GM19240 (cell line): ENCODE measurements around the gene SPRED2.

ENCODE experiments used
- DNase-seq: peaks from one replicate; pipeline ENCODE4 v3.0.0; 2011; ENCODE audit warnings: low spot score; ENCODE audit not compliant: insufficient read length

SPRED2 gene

GRCh38 chr2:65415091-65415490 is 17.3 kb downstream of the SPRED2 start:
- DNase-seq, result no peak

DNA sequence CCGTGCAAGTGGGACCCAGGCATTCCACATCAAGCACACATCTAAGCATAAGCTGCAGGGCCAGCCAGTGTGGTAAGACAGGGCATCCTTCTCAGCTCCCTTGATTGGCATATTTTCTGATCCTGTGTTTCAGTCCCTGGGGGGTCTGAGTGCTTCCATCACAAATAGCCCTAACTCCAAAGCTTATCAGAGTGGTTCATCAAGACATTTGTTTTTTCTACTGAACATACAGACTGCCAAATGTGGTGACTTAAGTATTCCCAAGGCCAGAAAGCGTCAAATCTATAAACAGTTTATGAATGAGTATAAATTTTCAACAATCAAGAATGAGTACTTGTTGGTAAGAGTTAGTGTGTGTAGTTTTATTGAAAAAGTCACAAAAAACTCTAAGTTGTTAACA is 18.8 kb downstream of the SPRED2 start:
- DNase-seq, result no peak

DNA sequence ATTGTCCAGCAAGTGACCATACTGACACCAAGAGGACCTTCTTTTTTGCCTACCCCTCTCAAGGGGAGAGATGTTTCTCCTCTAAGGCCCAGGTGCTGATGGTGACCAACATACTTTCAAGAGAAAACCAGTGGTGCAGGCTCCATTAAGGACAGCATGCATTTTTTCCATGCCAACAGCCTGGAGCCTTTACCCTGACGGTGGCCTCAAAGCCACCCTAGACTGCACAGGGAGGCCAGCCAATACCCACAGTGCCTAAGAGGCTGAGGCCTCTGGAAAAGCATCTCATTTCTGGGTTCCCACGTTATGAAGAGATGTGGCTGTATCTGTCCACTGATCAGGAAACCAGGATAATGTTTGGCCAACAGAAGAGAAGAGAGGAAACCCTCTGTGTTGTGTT is 19.3 kb downstream of the SPRED2 start:
- no peak for DNase-seq

GRCh38 chr2:65411056-65411795 is 21.2 kb downstream of the SPRED2 start:
- DNase-seq, result no peak

DNA sequence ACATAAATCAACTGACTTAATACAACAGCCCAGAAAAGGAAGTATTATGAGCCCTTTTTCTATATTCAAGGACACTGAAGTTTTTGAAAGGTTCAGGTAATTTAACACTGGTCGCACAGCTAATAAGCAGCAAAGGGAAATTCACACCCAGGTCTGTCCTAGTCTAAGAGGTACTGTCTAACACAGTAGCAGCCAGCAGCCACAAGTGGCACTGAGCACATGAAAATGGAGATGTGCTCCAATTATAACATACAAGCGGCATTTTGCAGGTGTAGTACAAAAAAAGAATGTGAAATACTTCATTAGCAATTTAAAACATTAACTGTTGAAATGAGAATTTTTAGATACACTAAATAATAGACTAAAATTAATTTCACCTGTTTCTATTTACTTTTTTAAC is 23.4 kb downstream of the SPRED2 start:
- DNase-seq, result no peak

DNA sequence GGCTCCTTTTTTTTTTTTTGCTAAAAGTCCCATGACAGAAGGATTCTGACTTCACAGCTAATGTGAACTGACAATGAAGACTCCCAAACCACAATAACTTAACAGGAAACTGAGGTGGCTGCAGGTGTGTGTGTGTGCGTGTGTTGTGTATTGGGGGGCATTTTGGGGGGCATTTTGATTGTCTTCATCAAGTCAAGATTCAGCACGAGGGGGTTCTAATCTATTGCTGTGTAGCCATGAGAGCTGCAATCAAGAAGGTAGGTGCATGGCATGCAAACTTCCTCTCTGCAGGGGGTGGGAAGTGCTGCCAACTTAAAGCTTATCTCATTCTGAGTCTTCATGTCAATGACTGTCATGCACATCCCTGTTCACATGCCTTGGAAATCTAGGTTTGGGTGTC is 25.2 kb downstream of the SPRED2 start:
- no peak for DNase-seq

- no peak for DNase-seq
Observed at GRCh38 chr2:65404988-65405697, 27.3 kb downstream of the SPRED2 start.

- DNase-seq, result no peak
Observed at GRCh38 chr2:65403529-65403915, 28.9 kb downstream of the SPRED2 start.

DNA sequence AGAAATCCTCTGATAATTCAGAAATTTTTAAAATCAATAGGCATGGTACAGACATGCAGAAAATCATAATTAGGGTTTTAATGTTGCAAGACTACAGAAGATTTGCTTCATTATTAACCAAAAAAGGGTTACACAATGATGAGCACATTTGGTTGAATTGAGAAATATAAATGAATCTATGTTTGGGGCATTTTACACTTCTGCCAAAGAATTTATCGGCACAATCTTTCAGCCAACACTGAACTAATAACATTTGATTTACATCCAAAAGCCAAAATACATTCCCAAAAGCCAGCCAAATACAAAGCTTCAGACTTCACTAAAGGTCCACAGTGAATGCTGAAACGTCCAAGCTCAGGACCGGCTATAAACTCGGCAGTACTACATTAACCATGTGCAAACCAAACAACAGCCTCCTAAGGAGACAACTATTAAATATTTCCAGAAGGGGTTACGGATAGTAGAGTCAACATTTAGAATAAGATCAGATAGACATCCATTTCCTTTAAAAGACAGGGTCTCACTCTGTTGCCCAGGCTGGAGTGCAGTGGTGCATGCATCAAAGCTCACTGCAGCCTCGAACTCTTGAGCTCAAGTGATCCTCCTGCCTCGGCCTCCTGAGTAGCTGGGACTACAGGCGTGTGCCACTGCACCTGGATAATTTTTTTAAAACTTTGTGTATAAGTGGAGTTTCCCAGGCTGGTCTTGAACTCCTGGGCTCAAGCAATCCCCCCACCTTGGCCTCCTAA is 29.4 kb downstream of the SPRED2 start:
- no peak for DNase-seq

DNA sequence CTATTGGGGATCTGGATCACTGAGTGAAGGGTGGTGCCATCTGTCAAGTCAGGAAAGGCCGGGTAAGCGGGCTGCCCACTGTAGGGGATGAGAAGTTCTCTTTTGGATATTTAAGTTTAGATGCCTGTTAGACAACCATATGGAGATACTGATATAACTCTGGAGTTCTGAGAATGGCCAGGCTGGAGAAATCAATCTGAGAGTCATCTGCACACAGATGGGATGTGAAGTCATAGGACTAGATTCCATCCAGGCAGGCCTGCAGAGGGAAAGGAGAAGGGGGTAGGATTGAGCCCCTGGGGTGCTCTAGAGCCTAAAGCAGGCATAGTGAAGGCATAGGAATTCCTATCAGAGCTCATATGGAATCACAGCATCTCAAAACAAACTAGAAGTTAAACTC is 30.1 kb downstream of the SPRED2 start:
- no peak for DNase-seq

- DNase-seq, result no peak
Observed at GRCh38 chr2:65397122-65397521, 35.3 kb downstream of the SPRED2 start.

- no peak for DNase-seq
Observed at GRCh38 chr2:65396348-65397026, 35.9 kb downstream of the SPRED2 start.

DNA sequence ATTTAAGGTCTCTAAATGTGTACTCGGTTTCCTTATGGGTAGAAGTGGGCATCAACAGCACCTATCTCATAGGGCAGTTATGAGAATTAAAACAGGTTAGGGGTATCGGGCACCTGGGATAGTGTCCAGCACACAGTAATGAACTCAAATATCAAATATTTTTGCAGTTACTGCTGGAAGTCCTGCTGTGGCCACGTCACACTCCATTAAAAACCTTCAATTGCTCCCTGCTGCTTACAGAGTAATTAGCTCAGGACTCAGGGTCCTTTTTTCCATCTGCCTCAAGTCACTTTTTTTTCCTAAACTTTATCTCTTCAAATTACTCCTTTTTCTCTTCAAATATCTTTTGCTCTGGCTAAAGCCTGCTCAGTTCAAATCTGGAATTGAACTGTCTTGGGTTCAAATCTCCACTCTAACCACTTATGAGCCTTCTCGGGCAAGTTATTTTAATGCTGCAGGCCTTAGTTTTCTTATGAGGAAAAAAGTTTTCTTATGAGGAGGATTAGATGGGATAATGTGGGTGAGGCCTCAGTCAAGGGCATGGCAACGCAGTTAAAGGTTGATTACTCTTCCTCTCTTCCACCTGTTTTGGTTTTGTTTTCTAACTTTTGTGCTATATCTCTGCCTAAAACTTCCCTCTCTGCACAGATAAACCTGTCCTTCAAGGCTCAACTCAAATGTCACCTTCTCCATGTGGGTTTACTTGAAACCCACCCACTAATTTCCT is 36.6 kb downstream of the SPRED2 start:
- DNase-seq, result no peak

GRCh38 chr2:65393743-65394422 is 38.5 kb downstream of the SPRED2 start:
- no peak for DNase-seq

- DNase-seq, result no peak
Observed at GRCh38 chr2:65393046-65393445, 39.4 kb downstream of the SPRED2 start.

DNA sequence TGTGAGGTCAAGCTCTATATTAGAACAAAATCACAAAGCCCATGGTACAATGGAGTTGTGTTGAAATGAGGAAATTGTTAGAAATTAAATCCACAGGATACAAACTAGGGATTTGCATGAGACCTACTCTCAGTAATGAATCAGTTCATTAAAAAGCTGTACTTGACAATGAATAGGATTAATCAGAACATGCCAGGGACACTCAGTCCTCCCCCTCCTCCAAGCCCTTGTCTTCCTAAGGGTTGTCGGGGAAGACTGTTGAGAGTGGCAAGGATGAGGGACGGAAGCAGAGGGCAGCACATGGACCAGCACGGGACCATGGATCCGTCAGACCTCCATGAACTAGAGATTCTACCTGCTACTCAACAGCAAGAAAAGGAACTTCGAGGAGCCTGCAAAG is 39.8 kb downstream of the SPRED2 start:
- no peak for DNase-seq

- DNase-seq, result peak; percentile 33
Observed at GRCh38 chr2:65390134-65390533, 42.3 kb downstream of the SPRED2 start.

DNA sequence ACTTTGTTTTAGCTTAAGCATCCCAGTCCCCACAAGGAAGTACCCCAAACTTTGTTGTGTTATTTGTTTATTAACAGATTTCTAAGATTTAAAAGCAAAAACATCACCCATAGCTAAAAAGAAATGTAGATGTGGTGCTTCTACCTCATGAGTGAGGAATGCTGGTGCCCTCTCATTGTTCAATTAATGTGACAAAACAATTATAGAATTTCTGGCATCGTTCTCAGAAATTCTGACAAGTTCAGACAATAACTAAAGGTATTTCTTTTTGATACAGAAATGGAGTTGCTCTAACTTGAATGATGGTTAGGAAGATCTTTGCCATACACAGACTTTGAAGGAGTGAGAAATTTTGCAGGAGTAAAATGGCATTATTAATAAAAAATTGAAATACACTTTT is 42.9 kb downstream of the SPRED2 start:
- no peak for DNase-seq

DNA sequence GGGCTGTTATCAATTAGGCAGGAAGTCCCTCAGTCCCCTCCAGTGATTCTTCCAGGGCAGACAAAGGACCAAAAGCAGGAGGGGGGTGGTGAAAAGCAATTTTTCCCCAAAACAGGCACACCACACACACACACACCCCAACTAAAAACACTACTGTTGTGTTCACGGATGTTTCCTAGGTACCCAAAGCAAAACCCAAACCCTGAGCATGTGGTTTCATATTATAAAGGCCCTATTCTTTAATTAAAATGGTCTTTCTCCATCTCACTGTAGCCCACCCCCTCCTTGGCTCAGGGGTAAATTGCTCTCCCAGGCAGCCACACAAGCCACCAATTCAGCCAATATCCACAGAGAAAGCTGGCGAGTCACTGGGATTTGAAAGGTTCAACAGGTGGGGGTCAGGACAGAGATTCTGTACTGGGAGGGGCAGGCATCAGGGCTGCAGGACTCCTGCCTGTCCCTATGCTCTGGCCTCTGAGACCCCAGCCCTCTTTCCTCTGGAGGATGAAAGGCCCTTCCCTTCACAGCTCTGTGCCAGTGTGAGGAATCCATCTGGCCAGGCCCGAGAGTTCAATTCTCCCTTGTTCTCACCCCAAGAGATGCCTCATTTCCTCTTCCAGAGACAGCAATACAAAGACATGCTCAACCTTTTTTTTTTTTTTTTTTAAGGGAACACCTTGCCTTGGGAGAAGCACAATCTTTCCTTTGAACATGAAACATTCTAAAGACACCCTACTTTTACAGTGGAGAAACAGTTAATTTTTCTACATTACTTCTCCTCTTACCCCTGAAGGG is 43.6 kb downstream of the SPRED2 start:
- no peak for DNase-seq

- DNase-seq, result no peak
Observed at GRCh38 chr2:65388051-65388531, 44.3 kb downstream of the SPRED2 start.
